Mesothelial cell of epicardium (in vitro differentiated cells): Measurements from ENCODE around the gene KCNJ13. TPM values are rescaled to one million over a fixed set of nuclear protein-coding genes. Genes with fewer than 3 reads are reported as not detected.

Experiments used
- DNase-seq, 2 experiments: peaks; one replicate each; pipeline ENCODE4 v3.0.0; 2021; ENCODE audit warnings: low spot score in 2 of 2; ENCODE audit not compliant: unreplicated experiment in 2 of 2
- H3K27ac Mint-ChIP-seq: 2 replicates; pipeline ENCODE4 v1.8.0; 2021; ENCODE audit warnings: mixed read lengths
- H3K27me3 Mint-ChIP-seq: 2 replicates; pipeline ENCODE4 v1.8.0; 2021; ENCODE audit warnings: low read depth, mixed read lengths
- H3K36me3 Mint-ChIP-seq: 2 replicates; pipeline ENCODE4 v1.8.0; 2021; ENCODE audit warnings: mixed read lengths
- H3K4me1 Mint-ChIP-seq: 2 replicates; pipeline ENCODE4 v1.8.0; 2021; ENCODE audit warnings: mixed read lengths
- H3K4me3 Mint-ChIP-seq: 2 replicates; pipeline ENCODE4 v1.8.0; 2021; ENCODE audit warnings: mild to moderate bottlenecking, moderate library complexity, mixed read lengths
- H3K9me3 Mint-ChIP-seq: 2 replicates; pipeline ENCODE4 v1.8.0; 2021; ENCODE audit warnings: mixed read lengths
- total RNA-seq: library from RNA; stranded (reverse); gene quantifications from 3 replicates; pipeline ENCODE4 v1.2.1, GENCODE V29; 2021
- TF ChIP-seq, protein P1 (sequence below): fragments of 200-600 bp; sonication (generic); IDR thresholded peaks from one replicate; pipeline ENCODE4 v1.5.0; 2021; ENCODE audit warnings: antibody characterized with exemption; ENCODE audit not compliant: unreplicated experiment

Gene KCNJ13
- total RNA-seq, 1 donor from 2014 or later: 0.60 TPM

DNA sequence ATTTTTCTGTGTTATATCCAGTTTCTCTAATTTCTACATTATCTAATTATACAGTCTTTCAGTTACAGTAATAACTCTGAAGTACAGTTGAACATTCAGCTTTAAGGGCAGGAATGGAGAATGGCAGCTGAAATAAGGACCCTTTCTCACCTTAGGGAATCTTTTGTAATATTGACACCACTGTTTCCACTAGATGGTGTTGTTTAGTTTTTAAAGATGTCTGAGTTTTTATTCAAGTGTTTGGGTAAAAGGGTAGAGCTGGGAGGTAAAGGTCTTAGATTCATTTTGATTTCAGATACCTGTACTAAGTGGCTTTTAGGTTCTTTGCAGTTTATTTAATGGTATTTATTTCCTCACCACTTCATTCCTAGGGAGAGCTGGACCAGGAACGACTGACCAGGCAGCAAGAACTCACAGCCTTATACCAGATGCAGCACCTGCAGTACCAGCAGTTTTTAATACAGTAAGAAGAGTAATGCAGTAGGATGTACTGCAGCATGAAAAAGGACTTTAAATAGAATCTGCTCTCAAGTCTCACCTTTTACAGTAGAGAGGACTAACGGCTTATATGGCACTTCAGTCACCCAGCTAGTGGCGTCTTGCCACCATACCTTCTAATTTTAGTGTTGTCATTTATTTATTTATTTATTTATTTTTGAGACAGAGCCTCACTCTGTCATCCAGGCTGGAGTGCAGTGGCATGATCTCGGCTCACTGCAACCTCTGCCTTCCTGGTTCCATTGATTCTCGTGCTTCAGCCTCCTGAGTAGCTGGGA, 33.2 kb upstream of the KCNJ13 start:
- no peaks in the 10 kb centered on the region for H3K27me3 Mint-ChIP-seq
- H3K27ac Mint-ChIP-seq: no peak overlapping the region
- peaks cover 6% of the 10 kb centered on the region for H3K9me3 Mint-ChIP-seq
- H3K4me3 Mint-ChIP-seq: no peak overlapping the region
- TF ChIP-seq, protein P1, sequence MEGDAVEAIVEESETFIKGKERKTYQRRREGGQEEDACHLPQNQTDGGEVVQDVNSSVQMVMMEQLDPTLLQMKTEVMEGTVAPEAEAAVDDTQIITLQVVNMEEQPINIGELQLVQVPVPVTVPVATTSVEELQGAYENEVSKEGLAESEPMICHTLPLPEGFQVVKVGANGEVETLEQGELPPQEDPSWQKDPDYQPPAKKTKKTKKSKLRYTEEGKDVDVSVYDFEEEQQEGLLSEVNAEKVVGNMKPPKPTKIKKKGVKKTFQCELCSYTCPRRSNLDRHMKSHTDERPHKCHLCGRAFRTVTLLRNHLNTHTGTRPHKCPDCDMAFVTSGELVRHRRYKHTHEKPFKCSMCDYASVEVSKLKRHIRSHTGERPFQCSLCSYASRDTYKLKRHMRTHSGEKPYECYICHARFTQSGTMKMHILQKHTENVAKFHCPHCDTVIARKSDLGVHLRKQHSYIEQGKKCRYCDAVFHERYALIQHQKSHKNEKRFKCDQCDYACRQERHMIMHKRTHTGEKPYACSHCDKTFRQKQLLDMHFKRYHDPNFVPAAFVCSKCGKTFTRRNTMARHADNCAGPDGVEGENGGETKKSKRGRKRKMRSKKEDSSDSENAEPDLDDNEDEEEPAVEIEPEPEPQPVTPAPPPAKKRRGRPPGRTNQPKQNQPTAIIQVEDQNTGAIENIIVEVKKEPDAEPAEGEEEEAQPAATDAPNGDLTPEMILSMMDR: no peak
- peaks cover 42% of the 10 kb centered on the region for H3K36me3 Mint-ChIP-seq
- H3K4me1 Mint-ChIP-seq: no peaks in the 10 kb centered on the region
- DNase-seq: no peak

GRCh38 chr2:232802091-232802490, 25.7 kb upstream of the KCNJ13 start:
- Mint-ChIP-seq H3K4me3 (no peak overlapping the region), H3K9me3 (peaks cover 28% of the 10 kb centered on the region), H3K36me3 (peaks cover 63% of the 10 kb centered on the region), H3K4me1 (no peaks in the 10 kb centered on the region), H3K27ac (no peak overlapping the region), H3K27me3 (no peaks in the 10 kb centered on the region)
- no peak for DNase-seq
- TF ChIP-seq, protein P1: no peak

DNA sequence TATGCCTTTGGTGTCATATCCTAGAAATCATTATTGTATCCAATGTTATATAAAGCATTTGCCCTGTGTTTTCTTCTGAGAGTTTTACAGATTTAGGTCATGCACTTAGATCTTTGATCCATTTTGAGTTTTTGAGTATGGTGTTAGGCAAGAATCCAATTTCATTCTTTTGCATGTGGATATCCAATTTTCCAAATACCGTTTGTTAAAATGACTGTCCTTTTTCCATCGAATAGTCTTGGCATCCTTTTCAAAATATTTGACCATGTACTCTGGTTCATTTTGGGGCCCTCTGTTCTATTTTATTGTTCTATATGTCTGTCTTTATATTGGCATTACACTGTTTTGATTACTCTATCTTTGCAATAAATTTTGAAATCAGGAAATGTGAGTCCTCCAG, 23.8 kb upstream of the KCNJ13 start:
- H3K27me3 Mint-ChIP-seq: no peaks in the 10 kb centered on the region
- DNase-seq: no peak
- no peak overlapping the region for H3K27ac Mint-ChIP-seq
- no peaks in the 10 kb centered on the region for H3K4me1 Mint-ChIP-seq
- TF ChIP-seq, protein P1: no peak
- H3K4me3 Mint-ChIP-seq: no peak overlapping the region
- H3K9me3 Mint-ChIP-seq: peaks cover 24% of the 10 kb centered on the region
- H3K36me3 Mint-ChIP-seq: peaks cover 65% of the 10 kb centered on the region

GRCh38 chr2:232798187-232798586, 21.8 kb upstream of the KCNJ13 start:
- TF ChIP-seq, protein P1: no peak
- Mint-ChIP-seq H3K36me3 (peaks cover 57% of the 10 kb centered on the region), H3K9me3 (peaks cover 17% of the 10 kb centered on the region), H3K4me1 (no peaks in the 10 kb centered on the region), H3K27me3 (no peaks in the 10 kb centered on the region), H3K27ac (no peak overlapping the region), H3K4me3 (no peak overlapping the region)
- no peak for DNase-seq

DNA sequence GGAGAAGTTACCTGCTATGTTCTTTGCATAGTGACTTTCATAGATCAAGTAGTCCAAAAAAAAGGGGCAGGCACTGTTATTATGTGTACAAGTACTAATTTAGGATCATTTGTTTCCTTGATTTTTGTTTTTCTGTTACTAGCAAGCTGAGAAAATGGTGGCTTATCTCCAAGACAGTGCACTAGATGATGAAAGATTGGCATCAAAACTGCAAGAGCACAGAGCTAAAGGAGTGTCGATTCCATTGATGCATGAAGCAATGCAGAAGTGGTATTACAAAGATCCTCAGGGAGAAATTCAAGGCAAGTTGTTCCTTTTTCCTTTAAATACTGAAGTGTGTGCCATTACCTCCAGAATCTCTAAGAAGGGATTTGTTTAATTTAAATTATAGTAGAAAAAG, 19.6 kb upstream of the KCNJ13 start:
- Mint-ChIP-seq H3K4me3 (no peak overlapping the region), H3K9me3 (peaks cover 5% of the 10 kb centered on the region), H3K27ac (no peak overlapping the region), H3K4me1 (no peaks in the 10 kb centered on the region), H3K36me3 (peaks cover 47% of the 10 kb centered on the region), H3K27me3 (no peaks in the 10 kb centered on the region)
- DNase-seq: no peak
- TF ChIP-seq, protein P1: no peak

GRCh38 chr2:232794981-232795380, 18.6 kb upstream of the KCNJ13 start:
- H3K27ac Mint-ChIP-seq: peak overlapping the region; percentile 17
- DNase-seq: no peak
- peaks cover 1% of the 10 kb centered on the region for H3K9me3 Mint-ChIP-seq
- peaks cover 2% of the 10 kb centered on the region for H3K4me1 Mint-ChIP-seq
- H3K4me3 Mint-ChIP-seq: no peak overlapping the region
- no peaks in the 10 kb centered on the region for H3K27me3 Mint-ChIP-seq
- H3K36me3 Mint-ChIP-seq: peaks cover 46% of the 10 kb centered on the region
- TF ChIP-seq, protein P1: no peak
